ENCODE data around the gene RFLNA.

RFLNA gene

DNA sequence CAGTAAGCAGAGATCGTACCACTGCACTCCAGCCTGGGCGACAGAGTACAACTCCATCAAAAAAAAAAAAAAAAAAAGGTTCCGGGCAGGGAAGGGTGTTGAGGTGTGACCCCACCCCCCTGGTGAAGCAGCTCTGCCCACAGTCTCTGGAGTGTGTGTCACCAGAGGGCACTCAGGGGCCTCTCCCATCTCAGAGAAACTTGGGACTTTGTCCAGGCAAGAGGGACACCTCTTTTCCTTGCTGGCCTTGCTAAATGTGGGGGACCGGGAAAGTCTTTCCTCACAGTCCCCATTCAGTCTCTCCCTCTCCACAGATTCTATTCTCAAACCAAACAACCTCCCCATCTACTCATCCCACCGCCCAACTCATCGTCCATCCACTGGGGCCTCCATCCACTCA, 43.6 kb downstream of the RFLNA start:
- Histone ChIP-seq H3K4me2 (ENCODE audit: low read length) (no peak overlapping the region), H3K9ac (ENCODE audit: low read length) (no peak overlapping the region), H3K9me2 (ENCODE audit: low read depth, low read length) (no peaks in the 10 kb centered on the region), H4K20me1 (ENCODE audit: insufficient read depth, low read length) (no peaks in the 10 kb centered on the region), H3K36me3 (ENCODE audit: insufficient read depth, low read length) (peaks cover 13% of the 10 kb centered on the region), H3K4me3 (ENCODE audit: low read depth, low read length, poor library complexity, severe bottlenecking) (no peak overlapping the region), H3F3A (ENCODE audit: insufficient read depth, low read length) (no peaks in the 10 kb centered on the region), H3K4me1 (ENCODE audit: insufficient read depth, low read length, severe bottlenecking) (no peaks in the 10 kb centered on the region), H3K27ac (ENCODE audit: low read depth, low read length, poor library complexity, severe bottlenecking) (no peak overlapping the region), H3K79me2 (ENCODE audit: insufficient read depth, low read length) (no peaks in the 10 kb centered on the region), H3K9me3 (ENCODE audit: low read length) (no peaks in the 10 kb centered on the region), H2AFZ (ENCODE audit: low read length) (no peak overlapping the region), H3K27me3 (ENCODE audit: insufficient read depth, low read length) (no peaks in the 10 kb centered on the region)
- no peak for TF ChIP-seq EZH2 (IDR thresholded peaks at IDR 0.05; ENCODE audit: borderline replicate concordance, low read length)
- TF ChIP-seq, protein P1, sequence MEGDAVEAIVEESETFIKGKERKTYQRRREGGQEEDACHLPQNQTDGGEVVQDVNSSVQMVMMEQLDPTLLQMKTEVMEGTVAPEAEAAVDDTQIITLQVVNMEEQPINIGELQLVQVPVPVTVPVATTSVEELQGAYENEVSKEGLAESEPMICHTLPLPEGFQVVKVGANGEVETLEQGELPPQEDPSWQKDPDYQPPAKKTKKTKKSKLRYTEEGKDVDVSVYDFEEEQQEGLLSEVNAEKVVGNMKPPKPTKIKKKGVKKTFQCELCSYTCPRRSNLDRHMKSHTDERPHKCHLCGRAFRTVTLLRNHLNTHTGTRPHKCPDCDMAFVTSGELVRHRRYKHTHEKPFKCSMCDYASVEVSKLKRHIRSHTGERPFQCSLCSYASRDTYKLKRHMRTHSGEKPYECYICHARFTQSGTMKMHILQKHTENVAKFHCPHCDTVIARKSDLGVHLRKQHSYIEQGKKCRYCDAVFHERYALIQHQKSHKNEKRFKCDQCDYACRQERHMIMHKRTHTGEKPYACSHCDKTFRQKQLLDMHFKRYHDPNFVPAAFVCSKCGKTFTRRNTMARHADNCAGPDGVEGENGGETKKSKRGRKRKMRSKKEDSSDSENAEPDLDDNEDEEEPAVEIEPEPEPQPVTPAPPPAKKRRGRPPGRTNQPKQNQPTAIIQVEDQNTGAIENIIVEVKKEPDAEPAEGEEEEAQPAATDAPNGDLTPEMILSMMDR (IDR thresholded peaks at IDR 0.05; ENCODE audit: low read length) = no peak

DNA sequence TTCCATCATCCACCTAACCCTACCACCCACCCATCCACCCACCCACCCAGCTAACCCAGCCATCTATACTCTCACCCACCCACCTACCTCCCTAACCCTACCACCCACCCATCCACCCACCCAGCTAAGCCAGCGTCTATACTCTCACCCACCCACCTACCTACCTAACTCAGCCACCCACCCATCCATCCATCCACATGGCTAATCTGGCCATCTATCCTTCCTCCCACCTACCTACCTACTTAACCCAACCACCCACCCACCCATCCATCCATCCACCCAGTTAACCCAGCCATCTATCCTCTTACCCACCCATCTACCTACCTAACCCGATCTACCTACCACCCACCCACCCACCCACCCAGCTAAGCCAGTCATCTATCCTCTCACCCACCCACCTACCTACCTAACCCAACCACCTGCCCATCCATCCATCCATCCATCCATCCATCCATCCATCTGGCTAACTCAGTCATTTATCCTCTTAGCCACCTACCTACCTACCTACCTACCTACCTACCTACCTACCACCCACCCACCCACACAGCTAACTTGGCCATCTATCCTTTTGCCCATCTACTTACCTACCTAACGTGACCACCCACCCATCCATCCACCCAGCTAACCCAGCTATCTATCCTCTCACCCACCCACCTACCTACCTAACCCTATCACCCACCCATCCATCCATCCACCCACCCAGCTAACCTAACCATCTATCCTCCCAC, 44.1 kb downstream of the RFLNA start:
- H3K9ac ChIP-seq (ENCODE audit: low read length) = no peak overlapping the region
- no peaks in the 10 kb centered on the region for H3F3A ChIP-seq (ENCODE audit: insufficient read depth, low read length)
- H3K9me3 ChIP-seq (ENCODE audit: low read length) = no peaks in the 10 kb centered on the region
- H3K9me2 ChIP-seq (ENCODE audit: low read depth, low read length) = no peaks in the 10 kb centered on the region
- H4K20me1 ChIP-seq (ENCODE audit: insufficient read depth, low read length) = no peaks in the 10 kb centered on the region
- peaks cover 13% of the 10 kb centered on the region for H3K36me3 ChIP-seq (ENCODE audit: insufficient read depth, low read length)
- no peaks in the 10 kb centered on the region for H3K79me2 ChIP-seq (ENCODE audit: insufficient read depth, low read length)
- H3K4me2 ChIP-seq (ENCODE audit: low read length) = no peak overlapping the region
- no peaks in the 10 kb centered on the region for H3K27me3 ChIP-seq (ENCODE audit: insufficient read depth, low read length)
- no peak overlapping the region for H3K4me3 ChIP-seq (ENCODE audit: low read depth, low read length, poor library complexity, severe bottlenecking)
- H3K4me1 ChIP-seq (ENCODE audit: insufficient read depth, low read length, severe bottlenecking) = no peaks in the 10 kb centered on the region
- H2AFZ ChIP-seq (ENCODE audit: low read length) = no peak overlapping the region
- TF ChIP-seq EZH2 (IDR thresholded peaks at IDR 0.05; ENCODE audit: borderline replicate concordance, low read length) = no peak
- TF ChIP-seq, protein P1 (IDR thresholded peaks at IDR 0.05; ENCODE audit: low read length) = no peak
- H3K27ac ChIP-seq (ENCODE audit: low read depth, low read length, poor library complexity, severe bottlenecking) = no peak overlapping the region

DNA sequence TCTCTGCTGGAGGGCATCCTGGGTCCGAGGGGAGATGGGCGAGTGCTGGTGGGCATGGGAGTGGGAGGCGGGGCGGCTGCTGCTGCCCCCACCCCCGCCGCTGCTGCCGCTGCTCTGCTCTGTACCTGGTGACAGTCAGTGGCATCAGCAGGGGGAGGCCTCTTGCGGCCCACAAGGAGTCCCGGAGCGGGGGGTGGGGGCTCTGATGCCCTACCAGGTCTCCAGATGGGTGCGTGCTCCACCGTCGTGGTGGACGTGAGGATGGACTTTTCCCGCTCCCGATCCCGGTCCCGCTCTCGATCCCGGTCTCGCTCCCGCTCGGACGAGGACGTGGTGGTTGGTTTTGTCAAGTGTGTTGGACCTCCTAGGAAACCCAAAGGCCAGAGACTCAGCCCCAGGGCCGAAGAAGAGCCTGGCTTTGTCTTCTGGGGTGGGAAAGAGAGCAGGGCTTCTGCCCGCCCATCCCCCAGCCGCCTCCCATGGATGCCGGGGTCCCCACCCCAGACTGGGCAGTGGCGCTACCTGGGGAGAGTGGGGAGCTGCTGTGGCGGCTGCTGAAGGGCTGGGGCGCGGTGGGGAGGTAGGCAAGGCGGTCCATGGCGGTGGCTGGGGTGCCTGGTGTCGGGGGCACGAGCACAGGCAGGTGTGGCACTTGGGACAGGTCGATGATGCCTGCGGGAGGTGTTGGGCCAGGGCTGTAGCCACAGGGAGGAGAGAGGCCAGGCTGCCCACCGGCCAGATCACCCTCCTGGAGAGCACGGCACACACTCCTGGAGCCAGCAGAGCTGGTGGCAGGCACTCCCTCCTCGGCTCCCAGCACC, 45.4 kb downstream of the RFLNA start:
- no peaks in the 10 kb centered on the region for H3K27me3 ChIP-seq (ENCODE audit: insufficient read depth, low read length)
- H3K4me2 ChIP-seq (ENCODE audit: low read length) = no peak overlapping the region
- no peak for TF ChIP-seq EZH2 (IDR thresholded peaks at IDR 0.05; ENCODE audit: borderline replicate concordance, low read length)
- TF ChIP-seq, protein P1 (IDR thresholded peaks at IDR 0.05; ENCODE audit: low read length) = no peak
- H3K4me1 ChIP-seq (ENCODE audit: insufficient read depth, low read length, severe bottlenecking) = no peaks in the 10 kb centered on the region
- H3K4me3 ChIP-seq (ENCODE audit: low read depth, low read length, poor library complexity, severe bottlenecking) = no peak overlapping the region
- peaks cover 13% of the 10 kb centered on the region for H3K36me3 ChIP-seq (ENCODE audit: insufficient read depth, low read length)
- H3K9me2 ChIP-seq (ENCODE audit: low read depth, low read length) = no peaks in the 10 kb centered on the region
- H3K9ac ChIP-seq (ENCODE audit: low read length) = no peak overlapping the region
- no peaks in the 10 kb centered on the region for H3K9me3 ChIP-seq (ENCODE audit: low read length)
- H4K20me1 ChIP-seq (ENCODE audit: insufficient read depth, low read length) = no peaks in the 10 kb centered on the region
- no peak overlapping the region for H2AFZ ChIP-seq (ENCODE audit: low read length)
- no peaks in the 10 kb centered on the region for H3K79me2 ChIP-seq (ENCODE audit: insufficient read depth, low read length)
- no peaks in the 10 kb centered on the region for H3F3A ChIP-seq (ENCODE audit: insufficient read depth, low read length)
- no peak overlapping the region for H3K27ac ChIP-seq (ENCODE audit: low read depth, low read length, poor library complexity, severe bottlenecking)
